ENCODE measurements around the gene PSMA3.

The PSMA3 gene

GRCh38 chr14:58244556-58245387, at the start of gene PSMA3:
Gene PSMA3 (plus strand): TSS chr14:58244843. CDS start chr14:58244921, 78 bp downstream.
- Mint-ChIP-seq H3K4me3 (peak within 1 kb of the TSS; percentile 99), H3K27me3 (ENCODE audit: low read depth, poor library complexity) (peaks cover 10% of the 10 kb centered on the region), H3K9me3 (no peaks in the 10 kb centered on the region), H3K4me1 (peaks cover 42% of the 10 kb centered on the region), H3K27ac (peak within 1 kb of the TSS; percentile 100), H3K36me3 (ENCODE audit: low read depth) (peaks cover 7% of the 10 kb centered on the region)
- DNase-seq = peak; percentile 98
- TF ChIP-seq CTCF (IDR thresholded peaks at IDR 0.05) = no peak

GRCh38 chr14:58196198-58196597, 48.4 kb upstream of the PSMA3 start:
- Mint-ChIP-seq H3K4me3 (no peak overlapping the region), H3K4me1 (peaks cover 17% of the 10 kb centered on the region), H3K27ac (no peak overlapping the region), H3K9me3 (no peaks in the 10 kb centered on the region), H3K36me3 (ENCODE audit: low read depth) (no peaks in the 10 kb centered on the region), H3K27me3 (ENCODE audit: low read depth, poor library complexity) (peaks cover 48% of the 10 kb centered on the region)
- no peak for DNase-seq
- no peak for TF ChIP-seq CTCF (IDR thresholded peaks at IDR 0.05)

- peaks cover 27% of the 10 kb centered on the region for H3K4me1 Mint-ChIP-seq
- no peak for DNase-seq
- no peak for TF ChIP-seq CTCF (IDR thresholded peaks at IDR 0.05)
- peaks cover 5% of the 10 kb centered on the region for H3K36me3 Mint-ChIP-seq (ENCODE audit: low read depth)
- H3K4me3 Mint-ChIP-seq = peak overlapping the region; percentile 33
- H3K27ac Mint-ChIP-seq = no peak overlapping the region
- H3K9me3 Mint-ChIP-seq = no peaks in the 10 kb centered on the region
- H3K27me3 Mint-ChIP-seq (ENCODE audit: low read depth, poor library complexity) = peaks cover 48% of the 10 kb centered on the region
Measured at GRCh38 chr14:58198086-58198485, 46.6 kb upstream of the PSMA3 start.

- peak within 1 kb of the TSS; percentile 98 for H3K4me3 Mint-ChIP-seq
Measured at GRCh38 chr14:58199726-58200479, 44.7 kb upstream of the PSMA3 start, which contains the start of gene ACTR10. Gene ACTR10 (plus strand): TSS chr14:58200149. CDS start chr14:58200218, 69 bp downstream.

GRCh38 chr14:58200480-58200841, 44.2 kb upstream of the PSMA3 start:
- peaks cover 20% of the 10 kb centered on the region for H3K36me3 Mint-ChIP-seq (ENCODE audit: low read depth)
- H3K27ac Mint-ChIP-seq = peak overlapping the region; percentile 95
- TF ChIP-seq CTCF (IDR thresholded peaks at IDR 0.05) = no peak
- no peak for DNase-seq
- H3K4me1 Mint-ChIP-seq = peaks cover 27% of the 10 kb centered on the region
- H3K9me3 Mint-ChIP-seq = no peaks in the 10 kb centered on the region
- H3K27me3 Mint-ChIP-seq (ENCODE audit: low read depth, poor library complexity) = peaks cover 33% of the 10 kb centered on the region
- H3K4me3 Mint-ChIP-seq = peak overlapping the region; percentile 98

More at GRCh38 chr14:58199726-58200479, 44.7 kb upstream of the PSMA3 start, which contains the start of gene ACTR10:
- peaks cover 19% of the 10 kb centered on the region for H3K36me3 Mint-ChIP-seq (ENCODE audit: low read depth)
- DNase-seq = peak; percentile 84
- H3K27me3 Mint-ChIP-seq (ENCODE audit: low read depth, poor library complexity) = peaks cover 39% of the 10 kb centered on the region
- H3K9me3 Mint-ChIP-seq = no peaks in the 10 kb centered on the region
- peaks cover 27% of the 10 kb centered on the region for H3K4me1 Mint-ChIP-seq
- no peak for TF ChIP-seq CTCF (IDR thresholded peaks at IDR 0.05)
- peak within 1 kb of the TSS; percentile 95 for H3K27ac Mint-ChIP-seq

All from nephron progenitor cell (in vitro differentiated cells).